Breast epithelium (tissue), 3 donors: ENCODE data around the gene HBE1.

Experiments
- POLR2AphosphoS5 ChIP-seq, 3 donors: sonication (generic); formaldehyde crosslinking; IDR thresholded peaks; one replicate each; pipeline ENCODE4 v1.6.1; 2017; ENCODE audit warnings: antibody characterized with exemption in 3 of 3
- TF ChIP-seq, protein P1 (sequence below), 3 donors: fragments of 450-650 bp; IDR thresholded peaks; one replicate each; pipeline ENCODE4 v1.5.1; 2016 to 2017; ENCODE audit warnings: antibody characterized with exemption in 3 of 3, mild to moderate bottlenecking in 3 of 3, moderate library complexity in 3 of 3

DNA sequence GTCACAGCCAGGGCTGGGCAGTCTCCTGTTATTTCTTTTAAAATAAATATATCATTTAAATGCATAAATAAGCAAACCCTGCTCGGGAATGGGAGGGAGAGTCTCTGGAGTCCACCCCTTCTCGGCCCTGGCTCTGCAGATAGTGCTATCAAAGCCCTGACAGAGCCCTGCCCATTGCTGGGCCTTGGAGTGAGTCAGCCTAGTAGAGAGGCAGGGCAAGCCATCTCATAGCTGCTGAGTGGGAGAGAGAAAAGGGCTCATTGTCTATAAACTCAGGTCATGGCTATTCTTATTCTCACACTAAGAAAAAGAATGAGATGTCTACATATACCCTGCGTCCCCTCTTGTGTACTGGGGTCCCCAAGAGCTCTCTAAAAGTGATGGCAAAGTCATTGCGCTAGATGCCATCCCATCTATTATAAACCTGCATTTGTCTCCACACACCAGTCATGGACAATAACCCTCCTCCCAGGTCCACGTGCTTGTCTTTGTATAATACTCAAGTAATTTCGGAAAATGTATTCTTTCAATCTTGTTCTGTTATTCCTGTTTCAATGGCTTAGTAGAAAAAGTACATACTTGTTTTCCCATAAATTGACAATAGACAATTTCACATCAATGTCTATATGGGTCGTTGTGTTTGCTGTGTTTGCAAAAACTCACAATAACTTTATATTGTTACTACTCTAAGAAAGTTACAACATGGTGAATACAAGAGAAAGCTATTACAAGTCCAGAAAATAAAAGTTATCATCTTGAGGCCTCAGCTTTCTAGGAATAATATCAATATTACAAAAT lies 18.6 kb upstream of the HBE1 start:
- TF ChIP-seq, protein P1, sequence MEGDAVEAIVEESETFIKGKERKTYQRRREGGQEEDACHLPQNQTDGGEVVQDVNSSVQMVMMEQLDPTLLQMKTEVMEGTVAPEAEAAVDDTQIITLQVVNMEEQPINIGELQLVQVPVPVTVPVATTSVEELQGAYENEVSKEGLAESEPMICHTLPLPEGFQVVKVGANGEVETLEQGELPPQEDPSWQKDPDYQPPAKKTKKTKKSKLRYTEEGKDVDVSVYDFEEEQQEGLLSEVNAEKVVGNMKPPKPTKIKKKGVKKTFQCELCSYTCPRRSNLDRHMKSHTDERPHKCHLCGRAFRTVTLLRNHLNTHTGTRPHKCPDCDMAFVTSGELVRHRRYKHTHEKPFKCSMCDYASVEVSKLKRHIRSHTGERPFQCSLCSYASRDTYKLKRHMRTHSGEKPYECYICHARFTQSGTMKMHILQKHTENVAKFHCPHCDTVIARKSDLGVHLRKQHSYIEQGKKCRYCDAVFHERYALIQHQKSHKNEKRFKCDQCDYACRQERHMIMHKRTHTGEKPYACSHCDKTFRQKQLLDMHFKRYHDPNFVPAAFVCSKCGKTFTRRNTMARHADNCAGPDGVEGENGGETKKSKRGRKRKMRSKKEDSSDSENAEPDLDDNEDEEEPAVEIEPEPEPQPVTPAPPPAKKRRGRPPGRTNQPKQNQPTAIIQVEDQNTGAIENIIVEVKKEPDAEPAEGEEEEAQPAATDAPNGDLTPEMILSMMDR (IDR thresholded peaks at IDR 0.05): no peak
- no peak for TF ChIP-seq POLR2AphosphoS5 (IDR thresholded peaks at IDR 0.05)
